Measurements from ENCODE around the gene NRBP1.

DNA sequence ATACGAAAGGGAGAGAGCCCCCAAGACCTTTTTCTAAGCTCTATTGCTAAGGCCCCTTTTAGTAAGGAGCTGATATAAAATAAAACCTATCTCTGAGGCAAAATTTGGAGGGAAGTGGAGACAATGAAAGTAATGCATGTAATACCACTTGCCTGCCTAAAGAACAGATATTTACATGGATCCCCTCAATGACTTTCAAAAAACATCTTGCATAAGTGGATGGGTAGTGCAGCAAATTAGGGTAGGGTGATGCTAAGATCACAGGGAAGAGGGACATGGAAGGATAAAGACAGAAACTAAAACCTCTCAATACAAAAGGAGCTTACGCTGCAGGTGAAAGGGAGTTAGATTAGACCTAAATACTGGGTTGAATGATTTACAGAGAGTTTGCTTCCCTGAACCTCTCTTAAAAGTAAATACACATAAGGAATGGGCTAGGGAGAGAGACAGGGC is 49.0 kb upstream of the NRBP1 start:
- TF ChIP-seq POLR2AphosphoS5 (IDR thresholded peaks at IDR 0.05; ENCODE audit: low read depth), result no peak
- TF ChIP-seq, protein P1, sequence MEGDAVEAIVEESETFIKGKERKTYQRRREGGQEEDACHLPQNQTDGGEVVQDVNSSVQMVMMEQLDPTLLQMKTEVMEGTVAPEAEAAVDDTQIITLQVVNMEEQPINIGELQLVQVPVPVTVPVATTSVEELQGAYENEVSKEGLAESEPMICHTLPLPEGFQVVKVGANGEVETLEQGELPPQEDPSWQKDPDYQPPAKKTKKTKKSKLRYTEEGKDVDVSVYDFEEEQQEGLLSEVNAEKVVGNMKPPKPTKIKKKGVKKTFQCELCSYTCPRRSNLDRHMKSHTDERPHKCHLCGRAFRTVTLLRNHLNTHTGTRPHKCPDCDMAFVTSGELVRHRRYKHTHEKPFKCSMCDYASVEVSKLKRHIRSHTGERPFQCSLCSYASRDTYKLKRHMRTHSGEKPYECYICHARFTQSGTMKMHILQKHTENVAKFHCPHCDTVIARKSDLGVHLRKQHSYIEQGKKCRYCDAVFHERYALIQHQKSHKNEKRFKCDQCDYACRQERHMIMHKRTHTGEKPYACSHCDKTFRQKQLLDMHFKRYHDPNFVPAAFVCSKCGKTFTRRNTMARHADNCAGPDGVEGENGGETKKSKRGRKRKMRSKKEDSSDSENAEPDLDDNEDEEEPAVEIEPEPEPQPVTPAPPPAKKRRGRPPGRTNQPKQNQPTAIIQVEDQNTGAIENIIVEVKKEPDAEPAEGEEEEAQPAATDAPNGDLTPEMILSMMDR (IDR thresholded peaks at IDR 0.05; ENCODE audit: insufficient read depth, low read length), result no peak
- TF ChIP-seq GABPA (IDR thresholded peaks at IDR 0.05; ENCODE audit: low read depth), result no peak
- TF ChIP-seq, protein P2, sequence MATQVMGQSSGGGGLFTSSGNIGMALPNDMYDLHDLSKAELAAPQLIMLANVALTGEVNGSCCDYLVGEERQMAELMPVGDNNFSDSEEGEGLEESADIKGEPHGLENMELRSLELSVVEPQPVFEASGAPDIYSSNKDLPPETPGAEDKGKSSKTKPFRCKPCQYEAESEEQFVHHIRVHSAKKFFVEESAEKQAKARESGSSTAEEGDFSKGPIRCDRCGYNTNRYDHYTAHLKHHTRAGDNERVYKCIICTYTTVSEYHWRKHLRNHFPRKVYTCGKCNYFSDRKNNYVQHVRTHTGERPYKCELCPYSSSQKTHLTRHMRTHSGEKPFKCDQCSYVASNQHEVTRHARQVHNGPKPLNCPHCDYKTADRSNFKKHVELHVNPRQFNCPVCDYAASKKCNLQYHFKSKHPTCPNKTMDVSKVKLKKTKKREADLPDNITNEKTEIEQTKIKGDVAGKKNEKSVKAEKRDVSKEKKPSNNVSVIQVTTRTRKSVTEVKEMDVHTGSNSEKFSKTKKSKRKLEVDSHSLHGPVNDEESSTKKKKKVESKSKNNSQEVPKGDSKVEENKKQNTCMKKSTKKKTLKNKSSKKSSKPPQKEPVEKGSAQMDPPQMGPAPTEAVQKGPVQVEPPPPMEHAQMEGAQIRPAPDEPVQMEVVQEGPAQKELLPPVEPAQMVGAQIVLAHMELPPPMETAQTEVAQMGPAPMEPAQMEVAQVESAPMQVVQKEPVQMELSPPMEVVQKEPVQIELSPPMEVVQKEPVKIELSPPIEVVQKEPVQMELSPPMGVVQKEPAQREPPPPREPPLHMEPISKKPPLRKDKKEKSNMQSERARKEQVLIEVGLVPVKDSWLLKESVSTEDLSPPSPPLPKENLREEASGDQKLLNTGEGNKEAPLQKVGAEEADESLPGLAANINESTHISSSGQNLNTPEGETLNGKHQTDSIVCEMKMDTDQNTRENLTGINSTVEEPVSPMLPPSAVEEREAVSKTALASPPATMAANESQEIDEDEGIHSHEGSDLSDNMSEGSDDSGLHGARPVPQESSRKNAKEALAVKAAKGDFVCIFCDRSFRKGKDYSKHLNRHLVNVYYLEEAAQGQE (IDR thresholded peaks at IDR 0.05; ENCODE audit: insufficient replicate concordance, low read depth), result no peak

Measured in HL-60 (cell line).